Right renal pelvis (tissue), 4 donors: ENCODE results near the gene NPPC. TPM values are rescaled to one million over a fixed set of nuclear protein-coding genes. Genes with fewer than 3 reads are reported as not detected.
A peak's percentile ranks its signal among the peaks of the same experiment; 100 is the strongest.
"Not testable (repeated sequence)": the region's sequence is repeated elsewhere in the genome, so short reads cannot be mapped to it uniquely, and the experiment has no call there.

Experiments
- DNase-seq, 4 donors: peaks; one replicate each; pipeline ENCODE4 v3.0.0-alpha.2; 2013; ENCODE audit warnings: low read depth in 4 of 4, low spot score in 3 of 4, missing footprints in 1 of 4
- polyA plus RNA-seq, 4 donors: library from polyadenylated mRNA; unstranded; fragments of 120-200 nt; gene quantifications; one replicate each; pipeline ENCODE4 v1.2.1, GENCODE V29; 2013; ENCODE audit not compliant: insufficient read length in 4 of 4

NPPC gene
- polyA plus RNA-seq, 4 donors, result 0.29 to 0.71 (median 0.38) TPM

- no peak for DNase-seq
Observed at GRCh38 chr2:231891514-231891905, 34.7 kb downstream of the NPPC start.

- no peak for DNase-seq
Observed at GRCh38 chr2:231890896-231891513, 35.2 kb downstream of the NPPC start.

GRCh38 chr2:231887756-231888155 lies 38.4 kb downstream of the NPPC start:
- DNase-seq, result no peak

GRCh38 chr2:231886071-231886681 lies 40.0 kb downstream of the NPPC start:
- no peak for DNase-seq

GRCh38 chr2:231884438-231885140 lies 41.6 kb downstream of the NPPC start:
- no peak for DNase-seq

- DNase-seq, result peak; percentile 55 to 80 (median 69)
Observed at GRCh38 chr2:231883468-231883881, 42.7 kb downstream of the NPPC start.

GRCh38 chr2:231882646-231883045 lies 43.5 kb downstream of the NPPC start:
- DNase-seq, result no peak

GRCh38 chr2:231880371-231880770 lies 45.8 kb downstream of the NPPC start:
- DNase-seq, result not testable (repeated sequence)

- no peak for DNase-seq
Observed at GRCh38 chr2:231879216-231879615, 47.0 kb downstream of the NPPC start.

- no peak for DNase-seq
Observed at GRCh38 chr2:231877533-231878456, 48.4 kb downstream of the NPPC start.

GRCh38 chr2:231874944-231875343 lies 51.3 kb downstream of the NPPC start:
- no peak for DNase-seq

Other genes with a start within 250 kb of the NPPC start
- 1,000 to 10,000 TPM; 2,018 to 2,241 (median 2,138) TPM for gene PTMA, start 217.9 kb downstream of the NPPC start, polyA plus RNA-seq
- gene PDE6D, start 145.1 kb downstream of the NPPC start, polyA plus RNA-seq, result 10 to 100 TPM; 26.8 to 28.7 (median 27.6) TPM
- gene COPS7B, start 140.0 kb downstream of the NPPC start, polyA plus RNA-seq, result 10 to 100 TPM; 51.0 to 59.7 (median 55.8) TPM
- 10 to 100 TPM; 31.2 to 37.7 (median 34.6) TPM for gene DIS3L2, start 35.3 kb upstream of the NPPC start, polyA plus RNA-seq